Mesendoderm (in vitro differentiated cells): ENCODE results near the gene EHD1.

Source experiments
- DNase-seq: peaks from one replicate; pipeline ENCODE4 v3.0.0; 2013
- H2AK5ac ChIP-seq: 2 replicates; pipeline ENCODE4 v1.6.1; 2013; ENCODE audit warnings: low read length, inconsistent platforms
- H2BK120ac ChIP-seq: 2 replicates; pipeline ENCODE4 v1.6.1; 2013; ENCODE audit warnings: low read depth, mild to moderate bottlenecking, low read length, moderate library complexity, mixed read lengths
- H2BK15ac ChIP-seq: replicated peaks from 2 replicates; pipeline ENCODE4 v1.6.1; 2013; ENCODE audit warnings: low read depth, mild to moderate bottlenecking, moderate library complexity
- H2BK5ac ChIP-seq: 2 replicates; pipeline ENCODE4 v1.6.1; 2013; ENCODE audit warnings: low read length, inconsistent platforms
- H3K18ac ChIP-seq: 2 replicates; pipeline ENCODE4 v1.6.1; 2013; ENCODE audit warnings: mild to moderate bottlenecking, low read length, mixed read lengths
- H3K23ac ChIP-seq: one replicate; pipeline ENCODE4 v1.6.1; 2013; ENCODE audit warnings: low read length
- H3K27ac ChIP-seq: 2 replicates; pipeline ENCODE4 v1.5.1; 2013; ENCODE audit warnings: low read depth, mild to moderate bottlenecking, inconsistent platforms, low read length, moderate library complexity
- H3K27me3 ChIP-seq: 2 replicates; pipeline ENCODE4 v1.6.1; 2013; ENCODE audit warnings: low read length, control low read depth, mild to moderate bottlenecking, inconsistent platforms; ENCODE audit not compliant: insufficient read depth, poor library complexity
- H3K36me3 ChIP-seq: 2 replicates; pipeline ENCODE4 v1.6.1; 2013; ENCODE audit warnings: low read length, inconsistent platforms; ENCODE audit not compliant: control insufficient read depth, insufficient read depth
- H3K4ac ChIP-seq: one replicate; pipeline ENCODE4 v1.6.1; 2013; ENCODE audit warnings: low read depth, mild to moderate bottlenecking, low read length, moderate library complexity
- H3K4me1 ChIP-seq: 2 replicates; pipeline ENCODE4 v1.6.1; 2013; ENCODE audit warnings: low read depth, low read length, inconsistent platforms; ENCODE audit not compliant: control insufficient read depth
- H3K4me2 ChIP-seq: 2 replicates; pipeline ENCODE4 v1.6.1; 2013; ENCODE audit warnings: low read length
- H3K4me3 ChIP-seq: 2 replicates; pipeline ENCODE4 v1.5.1; 2013; ENCODE audit warnings: mild to moderate bottlenecking, low read length
- H3K56ac ChIP-seq: one replicate; pipeline ENCODE4 v1.6.1; 2013; ENCODE audit warnings: low read length
- H3K79me1 ChIP-seq: 2 replicates; pipeline ENCODE4 v1.6.1; 2013; ENCODE audit warnings: low read length, inconsistent platforms
- H3K79me2 ChIP-seq: 2 replicates; pipeline ENCODE4 v1.6.1; 2013; ENCODE audit warnings: mild to moderate bottlenecking, low read length; ENCODE audit not compliant: control insufficient read depth, insufficient read depth
- H3K9ac ChIP-seq: 2 replicates; pipeline ENCODE4 v1.6.1; 2013; ENCODE audit warnings: low read length, inconsistent platforms
- H4K5ac ChIP-seq: one replicate; pipeline ENCODE4 v1.6.1; 2013; ENCODE audit warnings: low read length
- H4K8ac ChIP-seq: one replicate; pipeline ENCODE4 v1.6.1; 2013; ENCODE audit warnings: low read depth, mild to moderate bottlenecking, control low read depth, low read length, moderate library complexity
- WGBS: extraction: QIAGEN DNeasy Blood & Tissue Kit; methylation state at CpG from one replicate; pipeline ENCODE4 v1.1.7; 2013; ENCODE audit warnings: low lambda C conversion rate, missing lambda C conversion rate; ENCODE audit not compliant: insufficient coverage; ENCODE audit errors: extremely low coverage; 5-methylcytosine and 5-hydroxymethylcytosine counted together

EHD1 gene

GRCh38 chr11:64876835-64877341, 1.5 kb downstream of the EHD1 start:
- H2BK120ac ChIP-seq: no peak overlapping the region
- H3K4me2 ChIP-seq: peak overlapping the region; percentile 98
- no peak overlapping the region for H3K23ac ChIP-seq
- H2AK5ac ChIP-seq: no peak overlapping the region
- H3K4me3 ChIP-seq: peak overlapping the region; percentile 97
- no peak overlapping the region for H2BK5ac ChIP-seq
- H3K27ac ChIP-seq: no peak overlapping the region
- H3K79me1 ChIP-seq: peaks cover 15% of the 10 kb centered on the region
- no peak overlapping the region for H3K4ac ChIP-seq
- H3K36me3 ChIP-seq: no peaks in the 10 kb centered on the region
- peak; percentile 37 for DNase-seq
- no peaks in the 10 kb centered on the region for H3K27me3 ChIP-seq
- peaks cover 10% of the 10 kb centered on the region for H3K4me1 ChIP-seq
- H4K8ac ChIP-seq: no peak overlapping the region
- H4K5ac ChIP-seq: no peak overlapping the region
- WGBS: no CpG with 5 or more reads among the region's 14 CpGs
- H3K56ac ChIP-seq: peak overlapping the region; percentile 99
- H3K18ac ChIP-seq: no peak overlapping the region
- no peaks in the 10 kb centered on the region for H3K79me2 ChIP-seq
- no peak overlapping the region for H2BK15ac ChIP-seq
- H3K9ac ChIP-seq: peak overlapping the region; percentile 96

DNA sequence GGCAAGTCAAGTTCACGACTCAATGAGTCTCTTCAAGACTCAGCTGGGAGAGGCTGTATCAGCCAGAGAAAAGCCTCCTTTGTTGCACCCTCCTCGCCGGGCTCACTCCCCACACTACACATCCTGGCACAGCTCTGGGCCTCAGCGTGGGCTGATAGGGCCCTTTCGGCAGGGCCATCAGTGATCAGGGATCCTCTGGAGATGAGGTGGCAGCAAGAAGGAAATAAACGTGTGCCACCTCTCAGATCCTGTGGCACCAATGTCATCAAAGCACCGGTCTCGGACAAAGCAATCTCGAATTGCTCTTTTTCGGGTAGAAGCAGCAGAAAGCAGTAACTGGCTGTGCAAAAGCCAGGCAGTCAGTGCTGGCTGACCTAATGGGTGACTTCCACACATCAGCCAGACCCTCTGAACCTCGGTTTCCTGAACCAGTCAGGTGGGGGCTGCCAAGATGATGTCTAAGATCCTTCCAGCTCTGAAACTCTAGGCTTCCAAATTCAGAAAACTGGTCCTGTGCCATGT, 2.1 kb downstream of the EHD1 start:
- no peak overlapping the region for H2BK5ac ChIP-seq
- H3K56ac ChIP-seq: no peak overlapping the region
- no peak overlapping the region for H2BK15ac ChIP-seq
- H4K5ac ChIP-seq: no peak overlapping the region
- no peak overlapping the region for H3K18ac ChIP-seq
- H3K36me3 ChIP-seq: no peaks in the 10 kb centered on the region
- peak overlapping the region; percentile 96 for H3K9ac ChIP-seq
- no peaks in the 10 kb centered on the region for H3K79me2 ChIP-seq
- H3K4me2 ChIP-seq: no peak overlapping the region
- H3K4ac ChIP-seq: no peak overlapping the region
- H2AK5ac ChIP-seq: no peak overlapping the region
- H3K4me3 ChIP-seq: no peak overlapping the region
- no CpG with 5 or more reads among the region's 11 CpGs for WGBS
- peaks cover 15% of the 10 kb centered on the region for H3K79me1 ChIP-seq
- no peak overlapping the region for H2BK120ac ChIP-seq
- no peak for DNase-seq
- H4K8ac ChIP-seq: no peak overlapping the region
- H3K23ac ChIP-seq: no peak overlapping the region
- H3K4me1 ChIP-seq: peaks cover 10% of the 10 kb centered on the region
- H3K27ac ChIP-seq: no peak overlapping the region
- no peaks in the 10 kb centered on the region for H3K27me3 ChIP-seq

- no peak overlapping the region for H3K4me3 ChIP-seq
- H3K79me2 ChIP-seq: no peaks in the 10 kb centered on the region
- no peak for DNase-seq
- H2BK120ac ChIP-seq: no peak overlapping the region
- no peak overlapping the region for H3K9ac ChIP-seq
- H2BK15ac ChIP-seq: no peak overlapping the region
- H4K8ac ChIP-seq: no peak overlapping the region
- H3K4ac ChIP-seq: no peak overlapping the region
- H3K4me2 ChIP-seq: no peak overlapping the region
- no peaks in the 10 kb centered on the region for H3K36me3 ChIP-seq
- H3K27me3 ChIP-seq: no peaks in the 10 kb centered on the region
- no peak overlapping the region for H2AK5ac ChIP-seq
- no peak overlapping the region for H3K23ac ChIP-seq
- H3K18ac ChIP-seq: no peak overlapping the region
- H3K79me1 ChIP-seq: peaks cover 15% of the 10 kb centered on the region
- peak overlapping the region; percentile 1 for H3K56ac ChIP-seq
- WGBS: no CpG with 5 or more reads among the region's 17 CpGs
- H2BK5ac ChIP-seq: no peak overlapping the region
- no peak overlapping the region for H3K27ac ChIP-seq
- no peak overlapping the region for H4K5ac ChIP-seq
- H3K4me1 ChIP-seq: peaks cover 10% of the 10 kb centered on the region
Measured at GRCh38 chr11:64875369-64876228, 2.8 kb downstream of the EHD1 start.

- Histone ChIP-seq H3K36me3 (no peaks in the 10 kb centered on the region), H4K5ac (no peak overlapping the region), H3K9ac (no peak overlapping the region), H2BK120ac (no peak overlapping the region), H3K4me1 (peaks cover 10% of the 10 kb centered on the region), H3K27ac (no peak overlapping the region), H3K4me2 (no peak overlapping the region), H3K56ac (no peak overlapping the region), H3K18ac (no peak overlapping the region), H2BK15ac (no peak overlapping the region), H3K27me3 (no peaks in the 10 kb centered on the region), H2BK5ac (no peak overlapping the region), H3K4me3 (no peak overlapping the region), H3K79me1 (peaks cover 17% of the 10 kb centered on the region), H4K8ac (no peak overlapping the region), H2AK5ac (no peak overlapping the region), H3K4ac (no peak overlapping the region), H3K79me2 (no peaks in the 10 kb centered on the region), H3K23ac (no peak overlapping the region)
- WGBS: no CpG with 5 or more reads among the region's 29 CpGs
- DNase-seq: no peak
Measured at GRCh38 chr11:64874308-64875240, 3.8 kb downstream of the EHD1 start.

DNA sequence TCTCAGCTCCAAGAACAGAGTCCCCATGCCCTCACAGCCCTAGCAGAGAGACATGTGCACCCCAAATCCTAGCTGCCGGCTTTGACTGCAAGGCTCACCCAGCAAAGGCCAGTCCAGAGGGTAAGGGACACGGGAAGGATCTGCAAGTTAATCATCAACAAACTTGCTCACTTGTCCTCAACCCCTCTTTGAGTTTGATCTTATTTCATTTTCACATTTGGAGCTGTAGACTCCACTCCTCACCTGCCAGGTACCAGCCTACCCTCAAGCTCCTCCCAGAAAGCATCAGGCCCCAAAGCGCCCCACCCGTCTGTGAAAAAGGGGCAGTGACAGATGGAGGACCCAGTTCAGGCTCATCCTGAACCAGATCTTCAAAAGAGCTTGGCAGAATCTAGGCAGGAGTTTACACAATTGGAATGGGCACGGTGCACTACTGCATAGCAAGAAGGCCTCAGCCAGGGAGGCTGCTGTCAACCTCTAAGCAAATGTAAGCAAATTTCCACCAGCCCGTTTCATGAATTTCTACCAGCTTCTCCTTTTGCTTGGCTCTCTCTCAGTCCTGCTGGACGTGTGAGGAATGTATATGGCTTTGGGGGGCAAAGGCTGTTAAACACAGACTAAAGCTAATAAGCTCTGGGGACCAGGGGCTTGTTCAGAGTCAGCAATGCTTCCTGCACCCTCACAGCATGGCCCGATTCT, 5.5 kb downstream of the EHD1 start:
- H3K9ac ChIP-seq: no peak overlapping the region
- WGBS: no CpG with 5 or more reads among the region's 8 CpGs
- H3K36me3 ChIP-seq: no peaks in the 10 kb centered on the region
- no peak overlapping the region for H3K4me2 ChIP-seq
- no peak overlapping the region for H2AK5ac ChIP-seq
- H2BK120ac ChIP-seq: no peak overlapping the region
- H2BK15ac ChIP-seq: no peak overlapping the region
- H3K4me3 ChIP-seq: no peak overlapping the region
- no peaks in the 10 kb centered on the region for H3K27me3 ChIP-seq
- peaks cover 9% of the 10 kb centered on the region for H3K4me1 ChIP-seq
- peaks cover 17% of the 10 kb centered on the region for H3K79me1 ChIP-seq
- H3K27ac ChIP-seq: no peak overlapping the region
- H4K8ac ChIP-seq: no peak overlapping the region
- no peak overlapping the region for H4K5ac ChIP-seq
- H3K56ac ChIP-seq: no peak overlapping the region
- H3K79me2 ChIP-seq: no peaks in the 10 kb centered on the region
- no peak overlapping the region for H3K4ac ChIP-seq
- no peak overlapping the region for H3K23ac ChIP-seq
- no peak overlapping the region for H2BK5ac ChIP-seq
- no peak for DNase-seq
- no peak overlapping the region for H3K18ac ChIP-seq
